Lower lobe of right lung (tissue), 2 donors: Measurements from ENCODE around the gene STXBP5. TPM values are rescaled to one million over a fixed set of nuclear protein-coding genes. Genes with fewer than 3 reads are reported as not detected.

Experiments used
- ATAC-seq, 2 donors: fragments of 200-7000 bp; cut with Tn5 transposase; one replicate each; pipeline ENCODE4 v1.9.1; 2020 to 2022; ENCODE audit warnings: mild to moderate bottlenecking in 2 of 2, moderate library complexity in 2 of 2
- DNase-seq: peaks from one replicate; pipeline ENCODE4 v3.0.0-alpha.2; 2020
- H3K27ac ChIP-seq: fragments of 200-600 bp; one replicate; pipeline ENCODE4 v1.8.0; 2022
- H3K27me3 ChIP-seq: fragments of 200-600 bp; one replicate; pipeline ENCODE4 v1.8.0; 2022; ENCODE audit warnings: low read depth
- H3K36me3 ChIP-seq: fragments of 200-600 bp; one replicate; pipeline ENCODE4 v1.8.0; 2022; ENCODE audit warnings: mild to moderate bottlenecking
- H3K4me1 ChIP-seq: fragments of 200-600 bp; one replicate; pipeline ENCODE4 v1.8.0; 2022
- H3K4me3 ChIP-seq: fragments of 200-600 bp; one replicate; pipeline ENCODE4 v1.8.0; 2022; ENCODE audit warnings: mild to moderate bottlenecking
- H3K9me3 ChIP-seq: fragments of 200-600 bp; one replicate; pipeline ENCODE4 v1.8.0; 2022
- intact Hi-C: fragments of 100-400 bp; cut with DNase I; formaldehyde crosslinking; loops from one replicate; pipeline ENCODE4 v1.11.0; 2022
- total RNA-seq: library from RNA; stranded (reverse); fragmentation: NEBNext Ultra II Directional; extraction: Animal tissue kit (Norgen Biotek cat#: 25700); gene quantifications from one replicate; pipeline ENCODE4 v1.2.1, GENCODE V29; 2021
- TF ChIP-seq, protein P1 (sequence below): fragments of 200-600 bp; IDR thresholded peaks from one replicate; pipeline ENCODE4 v1.8.0; 2022; ENCODE audit warnings: antibody characterized with exemption, mild to moderate bottlenecking
- donor health status: DM: no; HTN: yes; CAD: no; lungs with severe emphysema.

The STXBP5 gene
- total RNA-seq, 1 donor from 2014 or later = 21.2 TPM

DNA sequence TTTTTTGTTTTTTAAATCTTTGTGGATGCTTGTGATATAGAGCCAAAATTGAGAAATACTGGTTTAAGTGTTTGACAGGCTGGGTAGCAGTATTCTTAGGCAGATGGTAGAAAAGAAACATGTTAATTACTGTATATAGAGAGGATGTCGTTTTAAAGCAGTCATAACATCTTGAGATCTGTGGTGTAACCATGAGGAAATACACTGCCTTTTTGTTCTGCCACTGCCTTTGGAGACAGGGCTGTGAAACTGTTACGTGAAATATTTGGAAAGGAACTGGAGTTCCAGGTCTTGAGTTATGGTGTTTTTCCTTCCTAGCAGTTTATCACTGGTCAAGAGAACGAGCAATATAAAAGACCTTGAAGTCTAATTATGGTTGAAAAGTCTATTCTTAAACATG is 19.5 kb downstream of the STXBP5 start:
- Histone ChIP-seq H3K27ac (no peak overlapping the region), H3K4me1 (peaks cover 6% of the 10 kb centered on the region), H3K36me3 (no peaks in the 10 kb centered on the region), H3K27me3 (no peaks in the 10 kb centered on the region), H3K4me3 (no peak overlapping the region), H3K9me3 (no peaks in the 10 kb centered on the region)
- intact Hi-C loops = no loop called here
- ATAC-seq (no peak), DNase-seq (no peak)
- TF ChIP-seq, protein P1, sequence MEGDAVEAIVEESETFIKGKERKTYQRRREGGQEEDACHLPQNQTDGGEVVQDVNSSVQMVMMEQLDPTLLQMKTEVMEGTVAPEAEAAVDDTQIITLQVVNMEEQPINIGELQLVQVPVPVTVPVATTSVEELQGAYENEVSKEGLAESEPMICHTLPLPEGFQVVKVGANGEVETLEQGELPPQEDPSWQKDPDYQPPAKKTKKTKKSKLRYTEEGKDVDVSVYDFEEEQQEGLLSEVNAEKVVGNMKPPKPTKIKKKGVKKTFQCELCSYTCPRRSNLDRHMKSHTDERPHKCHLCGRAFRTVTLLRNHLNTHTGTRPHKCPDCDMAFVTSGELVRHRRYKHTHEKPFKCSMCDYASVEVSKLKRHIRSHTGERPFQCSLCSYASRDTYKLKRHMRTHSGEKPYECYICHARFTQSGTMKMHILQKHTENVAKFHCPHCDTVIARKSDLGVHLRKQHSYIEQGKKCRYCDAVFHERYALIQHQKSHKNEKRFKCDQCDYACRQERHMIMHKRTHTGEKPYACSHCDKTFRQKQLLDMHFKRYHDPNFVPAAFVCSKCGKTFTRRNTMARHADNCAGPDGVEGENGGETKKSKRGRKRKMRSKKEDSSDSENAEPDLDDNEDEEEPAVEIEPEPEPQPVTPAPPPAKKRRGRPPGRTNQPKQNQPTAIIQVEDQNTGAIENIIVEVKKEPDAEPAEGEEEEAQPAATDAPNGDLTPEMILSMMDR = no peak

DNA sequence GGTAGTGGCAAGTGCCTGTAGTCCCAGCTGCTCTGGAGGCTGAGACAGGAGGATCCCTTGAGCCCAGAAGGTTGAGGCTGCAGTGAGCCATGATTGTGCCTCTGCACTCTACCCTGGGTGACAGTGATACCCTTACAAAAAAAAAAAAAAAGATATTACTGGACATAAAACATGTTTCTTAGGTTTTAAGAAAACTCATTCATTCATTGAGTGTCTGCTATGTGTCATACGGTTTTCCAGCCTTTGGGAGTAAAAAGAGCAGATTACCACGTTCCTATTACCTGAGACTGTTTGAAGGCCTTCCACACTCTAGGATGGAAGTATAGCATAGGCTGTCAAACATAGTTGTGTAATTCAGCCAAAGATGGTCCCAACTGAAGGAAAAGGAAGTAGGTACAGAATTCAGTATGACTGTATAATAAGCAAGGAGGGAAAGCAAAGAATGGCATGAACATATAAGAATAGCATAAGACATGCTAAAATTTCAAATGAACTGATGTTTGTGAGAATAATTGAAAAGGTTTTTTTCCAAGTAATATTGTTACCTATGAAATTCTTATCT is 22.0 kb downstream of the STXBP5 start:
- intact Hi-C loops = no loop called here
- TF ChIP-seq, protein P1 = no peak
- DNase-seq = no peak
- ATAC-seq = no peak
- no peak overlapping the region for H3K4me3 ChIP-seq
- no peaks in the 10 kb centered on the region for H3K9me3 ChIP-seq
- H3K27ac ChIP-seq = no peak overlapping the region
- H3K36me3 ChIP-seq = no peaks in the 10 kb centered on the region
- H3K4me1 ChIP-seq = peaks cover 6% of the 10 kb centered on the region
- no peaks in the 10 kb centered on the region for H3K27me3 ChIP-seq

DNA sequence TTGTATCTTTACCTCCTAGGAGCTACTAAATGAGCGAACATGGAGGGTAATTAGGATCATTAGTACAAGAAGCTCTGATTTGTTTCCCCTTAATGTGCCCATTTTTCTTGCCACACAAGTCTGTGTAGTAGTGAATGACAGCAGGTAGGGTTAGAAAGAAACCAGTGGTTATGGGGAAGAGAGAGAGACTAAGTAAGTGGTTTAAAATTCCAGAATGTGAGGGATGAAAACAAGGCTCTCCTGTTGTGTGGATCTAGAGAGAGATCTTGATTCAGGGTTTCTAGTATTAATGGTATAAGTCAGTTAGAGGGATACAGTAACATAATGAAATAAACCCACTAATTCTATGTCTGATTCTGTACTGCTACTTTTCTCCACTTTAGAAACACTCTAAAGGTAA is 22.7 kb downstream of the STXBP5 start:
- H3K4me1 ChIP-seq = peaks cover 4% of the 10 kb centered on the region
- ATAC-seq = no peak
- intact Hi-C loops = no loop called here
- no peak for DNase-seq
- H3K27me3 ChIP-seq = no peaks in the 10 kb centered on the region
- no peak overlapping the region for H3K27ac ChIP-seq
- TF ChIP-seq, protein P1 = no peak
- H3K9me3 ChIP-seq = no peaks in the 10 kb centered on the region
- no peak overlapping the region for H3K4me3 ChIP-seq
- H3K36me3 ChIP-seq = no peaks in the 10 kb centered on the region

DNA sequence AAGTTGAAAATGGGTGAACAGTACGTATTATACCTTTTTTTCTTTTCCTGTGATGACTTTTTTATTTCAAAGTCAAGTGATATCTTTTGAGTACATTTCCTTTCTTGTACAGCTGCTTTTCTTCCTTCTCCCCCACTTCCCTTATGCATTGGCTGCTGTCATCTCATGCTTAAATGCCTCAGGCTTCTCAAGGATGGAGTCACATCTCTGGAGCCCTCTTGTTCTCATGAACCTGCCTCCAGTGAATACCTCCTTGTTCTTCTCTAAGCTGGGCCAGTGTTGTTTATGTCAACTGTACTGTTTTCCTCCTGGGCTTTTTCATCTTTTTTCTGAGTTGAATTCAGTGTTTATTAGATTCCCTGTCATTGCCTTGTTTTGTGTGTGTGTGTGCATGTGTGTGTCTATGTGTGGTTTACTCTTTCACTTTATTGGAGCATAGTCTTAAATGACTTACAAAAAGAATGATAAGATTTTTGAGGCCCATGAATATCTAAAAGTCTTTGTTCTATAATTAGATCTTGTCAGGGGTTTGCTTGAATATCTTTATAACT is 23.6 kb downstream of the STXBP5 start:
- DNase-seq (no peak), ATAC-seq (no peak)
- Histone ChIP-seq H3K27me3 (no peaks in the 10 kb centered on the region), H3K4me1 (no peaks in the 10 kb centered on the region), H3K36me3 (no peaks in the 10 kb centered on the region), H3K4me3 (no peak overlapping the region), H3K27ac (no peak overlapping the region), H3K9me3 (no peaks in the 10 kb centered on the region)
- TF ChIP-seq, protein P1 = no peak
- intact Hi-C loops = no loop called here

DNA sequence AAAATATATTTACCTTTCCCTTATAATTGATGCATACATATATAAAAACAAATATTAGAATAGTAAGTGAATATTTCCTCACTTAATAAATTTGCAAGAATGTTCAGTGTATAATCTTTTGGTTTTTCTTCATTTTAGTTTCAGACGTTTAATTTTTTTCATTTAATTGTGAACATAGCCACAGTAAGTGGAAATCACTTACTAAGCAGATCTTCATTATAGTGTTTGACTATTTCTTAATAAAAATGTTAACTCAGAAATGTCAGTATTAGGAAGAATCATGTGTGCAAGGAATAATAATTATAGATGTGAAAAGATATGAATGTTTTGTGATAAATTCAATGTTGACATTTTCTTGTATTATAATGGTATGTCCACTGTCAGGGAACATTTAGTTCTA is 27.4 kb downstream of the STXBP5 start:
- intact Hi-C loops = no loop called here
- DNase-seq (no peak), ATAC-seq (no peak)
- Histone ChIP-seq H3K4me3 (no peak overlapping the region), H3K9me3 (no peaks in the 10 kb centered on the region), H3K4me1 (no peaks in the 10 kb centered on the region), H3K27me3 (no peaks in the 10 kb centered on the region), H3K36me3 (no peaks in the 10 kb centered on the region), H3K27ac (no peak overlapping the region)
- TF ChIP-seq, protein P1 = no peak
